ENCODE data around the gene PCLO.

DNA sequence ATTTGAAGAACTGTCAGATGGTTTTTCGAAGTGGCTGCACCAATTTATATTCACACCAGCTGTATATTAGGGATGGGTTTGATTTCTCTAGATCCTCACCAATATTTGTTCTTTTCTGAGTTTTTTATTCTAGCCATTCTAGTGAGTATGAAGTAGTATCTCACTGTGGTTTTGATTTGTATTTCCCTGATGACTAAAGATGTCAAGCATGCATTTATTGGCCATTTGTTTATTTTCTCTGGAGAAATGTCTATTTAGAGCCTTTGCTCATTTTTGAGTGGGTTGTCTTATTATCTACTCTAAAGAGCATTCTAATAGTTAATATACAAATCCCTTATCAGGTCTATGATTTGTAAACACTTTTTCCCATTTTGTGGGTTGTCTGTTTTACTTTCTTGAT, 123.9 kb downstream of the PCLO start:
- TF ChIP-seq CEBPB (IDR thresholded peaks at IDR 0.05) (no peak), MAX (IDR thresholded peaks at IDR 0.05) (no peak)

Data from A549 (cell line).